Activated B cell treated with CpG ODN at 0.5 μM for 24 hours (primary cell): ENCODE measurements around the gene CENATAC. TPM values are rescaled to one million over a fixed set of nuclear protein-coding genes. Genes with fewer than 3 reads are reported as not detected.
A peak's percentile ranks its signal among the peaks of the same experiment; 100 is the strongest.
"Not testable (repeated sequence)": the region's sequence is repeated elsewhere in the genome, so short reads cannot be mapped to it uniquely, and the experiment has no call there.

Source experiments
- ATAC-seq: fragments of 200-7000 bp; cut with Tn5 transposase; one replicate; pipeline ENCODE4 v1.10.0; 2021; ENCODE audit warnings: low read depth, mild to moderate bottlenecking, moderate library complexity
- CTCF ChIA-PET: fragments of 350-600 bp; sonication (Branson Sonifier 250); formaldehyde crosslinking; loops from one replicate; lab custom pipeline; 2021; ENCODE audit warnings: antibody characterized with exemption; lab: Charles Lee
- POLR2A ChIA-PET: fragments of 350-600 bp; sonication (Branson Sonifier 250); formaldehyde crosslinking; loops from one replicate; lab custom pipeline; 2021; ENCODE audit warnings: antibody characterized with exemption; lab: Charles Lee
- DNase-seq: peaks from one replicate; pipeline ENCODE4 v3.0.0; 2022
- H3K27ac Mint-ChIP-seq: one replicate; pipeline ENCODE4 v1.8.0; 2020; ENCODE audit warnings: mixed read lengths
- H3K27me3 Mint-ChIP-seq: one replicate; pipeline ENCODE4 v1.8.0; 2021; ENCODE audit warnings: mixed read lengths
- H3K36me3 Mint-ChIP-seq: one replicate; pipeline ENCODE4 v1.8.0; 2021; ENCODE audit warnings: low read depth, mixed read lengths
- H3K4me1 Mint-ChIP-seq: one replicate; pipeline ENCODE4 v1.8.0; 2021; ENCODE audit warnings: mixed read lengths
- H3K4me3 Mint-ChIP-seq: one replicate; pipeline ENCODE4 v1.8.0; 2020; ENCODE audit warnings: mild to moderate bottlenecking, mixed read lengths
- H3K9me3 Mint-ChIP-seq: one replicate; pipeline ENCODE4 v1.8.0; 2020; ENCODE audit warnings: mixed read lengths
- intact Hi-C: fragments of 100-400 bp; cut with micrococcal nuclease; formaldehyde crosslinking; loops from one replicate; pipeline ENCODE4 v1.15.1; 2024
- total RNA-seq: library from RNA; stranded (reverse); gene quantifications from 2 replicates; pipeline ENCODE4 v1.2.3, GENCODE V29; 2022
- TF ChIP-seq, protein P1 (sequence below): fragments of 200-600 bp; IDR thresholded peaks from one replicate; pipeline ENCODE4 v1.8.0; 2022; ENCODE audit warnings: antibody characterized with exemption, mild to moderate bottlenecking

CENATAC gene
- total RNA-seq, 1 donor from 2014 or later = 85.7 TPM

DNA sequence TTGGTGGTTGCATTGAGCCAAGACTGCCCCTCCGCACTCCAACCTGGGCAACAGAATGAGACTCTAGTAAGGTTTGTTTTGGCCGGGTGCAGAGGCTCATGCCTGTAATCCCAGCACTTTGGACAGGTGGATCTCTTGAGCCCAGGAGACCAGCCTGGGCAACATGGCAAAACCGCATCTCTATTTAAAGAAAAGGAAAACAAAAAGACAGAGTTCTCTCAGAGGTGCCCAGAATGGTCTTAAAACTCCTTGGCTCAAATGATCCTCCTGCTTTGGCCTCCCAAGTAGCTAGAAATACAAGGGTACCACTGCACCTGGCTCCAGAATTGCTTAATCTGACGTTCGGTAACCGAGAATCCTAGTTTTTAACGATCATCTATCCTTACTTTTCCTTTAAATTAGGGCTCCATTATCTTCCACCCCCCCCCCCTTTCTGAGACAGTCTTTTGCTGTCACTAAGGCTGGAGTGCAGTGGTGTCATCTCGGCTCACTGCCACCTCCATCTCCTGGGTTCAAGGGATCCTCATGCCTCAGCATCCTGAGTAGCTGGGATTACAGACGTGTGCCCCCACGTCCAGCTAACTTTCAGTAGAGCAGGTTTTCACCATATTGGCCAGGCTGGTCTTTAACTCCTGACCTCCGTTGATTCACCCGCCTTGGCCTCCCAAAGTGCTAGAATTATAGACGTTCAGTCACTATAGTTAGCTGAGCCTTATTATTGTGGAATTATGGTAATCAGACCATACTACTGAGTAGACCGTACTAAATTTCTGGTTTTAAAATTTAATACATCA is 18.5 kb downstream of the CENATAC start:
- TF ChIP-seq, protein P1, sequence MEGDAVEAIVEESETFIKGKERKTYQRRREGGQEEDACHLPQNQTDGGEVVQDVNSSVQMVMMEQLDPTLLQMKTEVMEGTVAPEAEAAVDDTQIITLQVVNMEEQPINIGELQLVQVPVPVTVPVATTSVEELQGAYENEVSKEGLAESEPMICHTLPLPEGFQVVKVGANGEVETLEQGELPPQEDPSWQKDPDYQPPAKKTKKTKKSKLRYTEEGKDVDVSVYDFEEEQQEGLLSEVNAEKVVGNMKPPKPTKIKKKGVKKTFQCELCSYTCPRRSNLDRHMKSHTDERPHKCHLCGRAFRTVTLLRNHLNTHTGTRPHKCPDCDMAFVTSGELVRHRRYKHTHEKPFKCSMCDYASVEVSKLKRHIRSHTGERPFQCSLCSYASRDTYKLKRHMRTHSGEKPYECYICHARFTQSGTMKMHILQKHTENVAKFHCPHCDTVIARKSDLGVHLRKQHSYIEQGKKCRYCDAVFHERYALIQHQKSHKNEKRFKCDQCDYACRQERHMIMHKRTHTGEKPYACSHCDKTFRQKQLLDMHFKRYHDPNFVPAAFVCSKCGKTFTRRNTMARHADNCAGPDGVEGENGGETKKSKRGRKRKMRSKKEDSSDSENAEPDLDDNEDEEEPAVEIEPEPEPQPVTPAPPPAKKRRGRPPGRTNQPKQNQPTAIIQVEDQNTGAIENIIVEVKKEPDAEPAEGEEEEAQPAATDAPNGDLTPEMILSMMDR = no peak
- H3K4me1 Mint-ChIP-seq = peaks cover 52% of the 10 kb centered on the region
- CTCF ChIA-PET = no interaction called here
- H3K4me3 Mint-ChIP-seq = peak overlapping the region; percentile 99
- DNase-seq = no peak
- H3K27ac Mint-ChIP-seq = peak overlapping the region; percentile 100
- peaks cover 79% of the 10 kb centered on the region for H3K36me3 Mint-ChIP-seq
- POLR2A ChIA-PET = interaction anchor here (0.5 to 3.9 kb wide), 5 partner anchors 18 to 581 kb away, joined by 3 to 23 read pairs (median 7); partner anchors contain the start of genes CENATAC and VPS11
- intact Hi-C loops = loop anchor here (5.0 kb wide), 2 partner anchors 181 to 224 kb away; partner anchors contain the start of gene DDX6
- ATAC-seq = no peak
- H3K27me3 Mint-ChIP-seq = no peaks in the 10 kb centered on the region
- no peaks in the 10 kb centered on the region for H3K9me3 Mint-ChIP-seq

DNA sequence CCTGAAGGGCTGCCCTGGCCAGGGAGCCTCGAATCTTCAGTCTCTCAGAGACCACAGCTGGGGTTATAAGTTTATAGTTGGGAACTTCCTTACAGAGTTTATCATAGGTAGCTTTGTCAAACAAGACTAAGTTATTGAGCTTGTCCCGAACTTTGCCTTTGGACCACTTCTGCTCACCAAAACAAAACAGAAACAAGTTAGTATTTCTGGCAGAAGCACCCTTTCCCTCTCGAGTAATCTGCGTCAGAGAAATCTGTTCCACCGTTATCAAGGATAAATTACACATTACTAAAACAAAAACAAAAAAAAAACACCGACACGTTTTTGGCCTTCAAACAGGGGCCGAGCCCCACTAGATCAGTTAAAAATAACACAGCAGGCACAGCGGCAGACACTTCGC is 19.4 kb downstream of the CENATAC start:
- H3K27ac Mint-ChIP-seq = peak overlapping the region; percentile 100
- not testable (repeated sequence) for H3K9me3 Mint-ChIP-seq, H3K27me3 Mint-ChIP-seq, ATAC-seq, DNase-seq
- intact Hi-C loops = loop anchor here (5.0 kb wide), 2 partner anchors 180 to 225 kb away; partner anchors contain the start of gene DDX6
- ChIA-PET POLR2A (interaction anchor here (0.7 to 3.4 kb wide), 4 partner anchors 13 to 77 kb away, joined by 3 to 33 read pairs (median 22); partner anchors contain the start of genes CENATAC, SLC37A4 and VPS11), CTCF (interaction anchor here (0.7 kb wide), 1 partner anchor 793 kb away, joined by 3 read pairs; no protein-coding TSS in a partner anchor)
- peaks cover 54% of the 10 kb centered on the region for H3K4me1 Mint-ChIP-seq
- H3K36me3 Mint-ChIP-seq = peaks cover 80% of the 10 kb centered on the region
- H3K4me3 Mint-ChIP-seq = peak overlapping the region; percentile 99

DNA sequence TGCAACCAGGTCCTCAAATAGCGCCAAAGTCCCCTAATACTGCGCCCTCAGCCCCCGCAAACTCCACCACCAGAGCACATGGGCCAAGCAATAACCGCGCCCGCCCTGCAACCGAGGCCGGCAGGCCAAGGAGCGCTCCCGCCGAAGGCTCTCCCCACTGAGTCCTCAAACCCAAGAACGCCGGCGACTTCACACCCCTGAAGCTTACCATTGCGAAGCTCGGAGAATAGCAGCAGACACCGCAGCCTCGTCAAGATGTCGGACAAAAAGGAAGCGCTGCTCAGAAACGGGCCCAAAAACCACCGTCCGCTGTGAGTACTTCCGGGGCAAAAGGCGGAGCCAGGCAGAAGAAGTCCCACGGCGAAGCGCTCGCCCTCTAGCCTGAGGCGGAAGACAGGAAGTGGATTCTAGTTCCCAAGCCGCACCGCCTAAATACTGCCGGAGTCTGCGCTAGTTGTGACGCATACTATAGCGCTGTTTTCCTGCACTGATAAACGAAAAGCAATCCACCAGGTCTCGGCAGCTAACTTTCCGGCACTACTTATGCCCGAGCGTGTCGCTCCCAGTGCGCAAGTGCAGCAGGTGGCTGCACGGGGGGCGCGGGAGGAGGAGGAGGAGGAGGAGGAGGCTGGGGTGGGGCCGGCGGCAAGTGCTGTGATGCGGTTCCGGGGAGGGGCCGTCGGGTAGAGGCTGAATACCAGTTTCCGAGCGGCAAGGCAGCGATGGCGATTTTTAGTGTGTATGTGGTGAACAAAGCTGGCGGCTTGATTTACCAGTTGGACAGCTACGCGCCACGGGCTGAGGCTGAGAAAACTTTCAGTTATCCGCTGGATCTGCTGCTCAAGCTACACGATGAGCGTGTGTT is 20.4 kb downstream of the CENATAC start, which contains the start of the genes RPS25 and TRAPPC4:
RPS25 (minus strand) TSS at position 270 of the 865 bp plus-strand sequence; CDS start at position 211, 59 bp downstream.
TRAPPC4 (plus strand) TSS at position 693 of the 865 bp plus-strand sequence; CDS start at position 723, 30 bp downstream.
- Mint-ChIP-seq H3K4me1 (peaks cover 54% of the 10 kb centered on the region), H3K27ac (peak within 1 kb of the TSS; percentile 100), H3K27me3 (no peaks in the 10 kb centered on the region), H3K9me3 (no peaks in the 10 kb centered on the region), H3K36me3 (peaks cover 79% of the 10 kb centered on the region), H3K4me3 (peak within 1 kb of the TSS; percentile 99)
- peak; percentile 87 for ATAC-seq
- peak; percentile 90 for DNase-seq
- TF ChIP-seq, protein P1 = no peak
- ChIA-PET POLR2A (interaction anchor here (0.6 to 3.4 kb wide), 27 partner anchors 10 to 582 kb away, joined by 3 to 33 read pairs (median 5); partner anchors contain the start of genes C2CD2L, CBL, CENATAC and CXCR5), CTCF (interaction anchor here (0.6 to 1.4 kb wide), 3 partner anchors 13 to 110 kb away, joined by 3 to 4 read pairs (median 3); no protein-coding TSS in a partner anchor)
- intact Hi-C loops = loop anchor here (1.0 to 5.0 kb wide), 10 partner anchors 12 to 226 kb away; partner anchors contain the start of genes CENATAC, DDX6, HYOU1 and SLC37A4

DNA sequence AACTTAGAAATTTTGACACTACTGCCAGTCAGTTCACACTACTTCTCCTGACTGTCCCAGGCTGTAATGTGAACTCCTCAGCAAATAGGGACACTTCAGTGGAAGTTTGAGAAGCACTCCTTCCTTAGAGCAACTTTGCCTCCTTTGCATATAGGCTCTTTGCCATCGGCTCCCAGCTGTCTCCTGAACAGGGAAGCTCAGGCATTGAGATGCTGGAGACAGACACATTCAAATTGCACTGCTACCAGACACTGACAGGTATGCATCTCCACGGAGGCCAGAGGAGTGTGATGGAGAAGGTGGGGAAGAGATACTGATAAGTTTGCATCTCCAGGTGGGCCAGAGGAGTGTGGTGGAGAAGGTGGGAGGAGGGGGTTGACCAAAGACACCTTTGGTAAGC is 22.1 kb downstream of the CENATAC start:
- Mint-ChIP-seq H3K9me3 (no peaks in the 10 kb centered on the region), H3K4me3 (peak overlapping the region; percentile 99), H3K36me3 (peaks cover 81% of the 10 kb centered on the region), H3K27me3 (no peaks in the 10 kb centered on the region), H3K27ac (no peak overlapping the region), H3K4me1 (peaks cover 53% of the 10 kb centered on the region)
- no peak for ATAC-seq
- no peak for DNase-seq
- TF ChIP-seq, protein P1 = no peak
- ChIA-PET POLR2A (interaction anchor here (0.6 to 3.4 kb wide), 7 partner anchors 10 to 87 kb away, joined by 3 to 33 read pairs (median 18); partner anchors contain the start of genes C2CD2L, CENATAC, DPAGT1 and HYOU1), CTCF (interaction anchor here (1.4 kb wide), 1 partner anchor 12 kb away, joined by 3 read pairs; no protein-coding TSS in a partner anchor)
- intact Hi-C loops = loop anchor here (5.0 kb wide), 2 partner anchors 177 to 228 kb away; partner anchors contain the start of gene DDX6
